GM12874 (cell line): Measurements from ENCODE around the gene HDHD2.

Experiments
- CTCF ChIP-seq: IDR thresholded peaks from 2 replicates; pipeline ENCODE4 v1.5.1; 2011; ENCODE audit warnings: low read depth, mild to moderate bottlenecking, control low read depth, low read length, moderate library complexity; ENCODE audit not compliant: insufficient read depth

The HDHD2 gene

GRCh38 chr18:47075098-47075883 is 75.0 kb downstream of the HDHD2 start:
- no peak for TF ChIP-seq CTCF

- TF ChIP-seq CTCF, result no peak
Observed at GRCh38 chr18:47067648-47068047, 82.7 kb downstream of the HDHD2 start.

GRCh38 chr18:47063096-47063495 is 87.2 kb downstream of the HDHD2 start:
- TF ChIP-seq CTCF, result no peak

- no peak for TF ChIP-seq CTCF
Observed at GRCh38 chr18:47062471-47062870, 87.8 kb downstream of the HDHD2 start.
